Glutamatergic neuron (in vitro differentiated cells): ENCODE data around the gene ZBTB21. TPM values are rescaled to one million over a fixed set of nuclear protein-coding genes. Genes with fewer than 3 reads are reported as not detected.

Source experiments
- DNase-seq: peaks from one replicate; pipeline ENCODE4 v3.0.0; 2022
- H3K27ac Mint-ChIP-seq: one replicate; pipeline ENCODE4 v1.8.0; 2020; ENCODE audit warnings: mild to moderate bottlenecking, mixed read lengths, inconsistent platforms; ENCODE audit not compliant: unreplicated experiment
- H3K27me3 Mint-ChIP-seq: one replicate; pipeline ENCODE4 v1.8.0; 2020; ENCODE audit warnings: mild to moderate bottlenecking, moderate library complexity, mixed read lengths, inconsistent platforms; ENCODE audit not compliant: unreplicated experiment
- H3K36me3 Mint-ChIP-seq: one replicate; pipeline ENCODE4 v1.8.0; 2020; ENCODE audit warnings: mild to moderate bottlenecking, mixed read lengths, inconsistent platforms; ENCODE audit not compliant: unreplicated experiment
- H3K4me1 Mint-ChIP-seq: one replicate; pipeline ENCODE4 v1.8.0; 2020; ENCODE audit warnings: mild to moderate bottlenecking, low read depth, mixed read lengths, inconsistent platforms; ENCODE audit not compliant: unreplicated experiment
- H3K4me3 Mint-ChIP-seq: one replicate; pipeline ENCODE4 v1.8.0; 2020; ENCODE audit warnings: mild to moderate bottlenecking, mixed read lengths, inconsistent platforms; ENCODE audit not compliant: unreplicated experiment
- H3K9me3 Mint-ChIP-seq: one replicate; pipeline ENCODE4 v1.8.0; 2020; ENCODE audit warnings: mild to moderate bottlenecking, moderate library complexity, mixed read lengths, inconsistent platforms; ENCODE audit not compliant: unreplicated experiment
- total RNA-seq: library from RNA; stranded (reverse); fragmentation: NEBNext Ultra II Directional; extraction: Animal tissue kit (Norgen Biotek cat#: 25700); gene quantifications from one replicate; pipeline ENCODE4 v1.2.1, GENCODE V29; 2021; ENCODE audit not compliant: unreplicated experiment
- TF ChIP-seq, protein P1 (sequence below): fragments of 200-600 bp; sonication (generic); IDR thresholded peaks from one replicate; pipeline ENCODE4 v1.5.0; 2021; ENCODE audit not compliant: partially characterized antibody, unreplicated experiment

Gene ZBTB21
- total RNA-seq, 1 donor from 2014 or later = 21.2 TPM

DNA sequence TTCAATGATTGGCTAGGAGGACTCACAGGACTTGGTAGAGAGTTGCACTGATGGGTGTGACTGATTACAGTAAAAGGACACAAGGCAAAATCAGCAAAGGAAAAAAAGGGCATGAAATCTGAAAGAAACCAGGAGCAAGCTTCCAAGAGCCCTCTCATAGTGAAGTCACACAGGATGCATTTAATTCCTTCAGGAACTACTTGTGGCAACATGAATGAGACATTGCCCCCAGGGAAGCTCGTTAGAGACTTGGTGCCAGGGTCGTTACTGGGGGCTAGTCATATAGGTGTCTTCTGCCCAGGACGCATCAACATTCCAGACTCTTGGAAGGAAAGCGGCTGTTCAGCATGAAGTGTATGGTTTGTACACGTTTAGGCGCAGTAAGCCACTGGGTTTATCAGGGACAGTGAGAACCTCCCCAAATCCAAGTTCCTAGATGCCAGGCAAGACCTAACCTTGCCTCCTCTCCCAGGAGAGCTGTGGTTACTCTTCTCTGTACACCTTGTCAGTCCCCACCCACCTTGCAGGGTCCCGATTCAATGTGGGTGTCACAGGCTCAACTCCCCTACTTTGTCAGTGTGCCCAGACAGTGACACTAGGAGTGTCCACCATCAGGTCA lies 30.3 kb downstream of the ZBTB21 start:
- Mint-ChIP-seq H3K27ac (no peak overlapping the region), H3K27me3 (no peaks in the 10 kb centered on the region), H3K36me3 (peaks cover 19% of the 10 kb centered on the region), H3K9me3 (peaks cover 2% of the 10 kb centered on the region), H3K4me3 (no peak overlapping the region), H3K4me1 (no peaks in the 10 kb centered on the region)
- no peak for DNase-seq
- TF ChIP-seq, protein P1, sequence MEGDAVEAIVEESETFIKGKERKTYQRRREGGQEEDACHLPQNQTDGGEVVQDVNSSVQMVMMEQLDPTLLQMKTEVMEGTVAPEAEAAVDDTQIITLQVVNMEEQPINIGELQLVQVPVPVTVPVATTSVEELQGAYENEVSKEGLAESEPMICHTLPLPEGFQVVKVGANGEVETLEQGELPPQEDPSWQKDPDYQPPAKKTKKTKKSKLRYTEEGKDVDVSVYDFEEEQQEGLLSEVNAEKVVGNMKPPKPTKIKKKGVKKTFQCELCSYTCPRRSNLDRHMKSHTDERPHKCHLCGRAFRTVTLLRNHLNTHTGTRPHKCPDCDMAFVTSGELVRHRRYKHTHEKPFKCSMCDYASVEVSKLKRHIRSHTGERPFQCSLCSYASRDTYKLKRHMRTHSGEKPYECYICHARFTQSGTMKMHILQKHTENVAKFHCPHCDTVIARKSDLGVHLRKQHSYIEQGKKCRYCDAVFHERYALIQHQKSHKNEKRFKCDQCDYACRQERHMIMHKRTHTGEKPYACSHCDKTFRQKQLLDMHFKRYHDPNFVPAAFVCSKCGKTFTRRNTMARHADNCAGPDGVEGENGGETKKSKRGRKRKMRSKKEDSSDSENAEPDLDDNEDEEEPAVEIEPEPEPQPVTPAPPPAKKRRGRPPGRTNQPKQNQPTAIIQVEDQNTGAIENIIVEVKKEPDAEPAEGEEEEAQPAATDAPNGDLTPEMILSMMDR = no peak

DNA sequence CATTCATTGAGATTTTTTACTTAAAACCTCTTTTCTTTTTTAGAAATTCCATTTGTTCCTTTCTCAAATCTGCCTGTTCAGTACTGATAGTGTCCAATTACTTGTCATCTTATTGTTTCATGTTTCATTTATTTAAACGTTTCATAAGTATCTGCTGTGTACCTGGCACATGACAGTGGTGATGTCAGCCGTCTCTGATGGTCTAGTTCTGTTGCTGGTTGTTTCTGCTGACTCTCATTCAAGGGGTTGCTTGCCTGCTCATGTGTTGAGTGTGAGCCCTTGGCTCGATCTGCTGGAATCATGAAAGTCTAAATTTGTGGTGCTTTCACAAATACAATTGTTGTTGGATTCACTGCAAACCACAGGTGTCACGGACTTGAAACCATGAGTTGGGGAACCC lies 30.8 kb downstream of the ZBTB21 start:
- Mint-ChIP-seq H3K4me3 (no peak overlapping the region), H3K27ac (no peak overlapping the region), H3K9me3 (peaks cover 2% of the 10 kb centered on the region), H3K27me3 (no peaks in the 10 kb centered on the region), H3K4me1 (no peaks in the 10 kb centered on the region), H3K36me3 (peaks cover 19% of the 10 kb centered on the region)
- TF ChIP-seq, protein P1 = no peak
- DNase-seq = no peak

DNA sequence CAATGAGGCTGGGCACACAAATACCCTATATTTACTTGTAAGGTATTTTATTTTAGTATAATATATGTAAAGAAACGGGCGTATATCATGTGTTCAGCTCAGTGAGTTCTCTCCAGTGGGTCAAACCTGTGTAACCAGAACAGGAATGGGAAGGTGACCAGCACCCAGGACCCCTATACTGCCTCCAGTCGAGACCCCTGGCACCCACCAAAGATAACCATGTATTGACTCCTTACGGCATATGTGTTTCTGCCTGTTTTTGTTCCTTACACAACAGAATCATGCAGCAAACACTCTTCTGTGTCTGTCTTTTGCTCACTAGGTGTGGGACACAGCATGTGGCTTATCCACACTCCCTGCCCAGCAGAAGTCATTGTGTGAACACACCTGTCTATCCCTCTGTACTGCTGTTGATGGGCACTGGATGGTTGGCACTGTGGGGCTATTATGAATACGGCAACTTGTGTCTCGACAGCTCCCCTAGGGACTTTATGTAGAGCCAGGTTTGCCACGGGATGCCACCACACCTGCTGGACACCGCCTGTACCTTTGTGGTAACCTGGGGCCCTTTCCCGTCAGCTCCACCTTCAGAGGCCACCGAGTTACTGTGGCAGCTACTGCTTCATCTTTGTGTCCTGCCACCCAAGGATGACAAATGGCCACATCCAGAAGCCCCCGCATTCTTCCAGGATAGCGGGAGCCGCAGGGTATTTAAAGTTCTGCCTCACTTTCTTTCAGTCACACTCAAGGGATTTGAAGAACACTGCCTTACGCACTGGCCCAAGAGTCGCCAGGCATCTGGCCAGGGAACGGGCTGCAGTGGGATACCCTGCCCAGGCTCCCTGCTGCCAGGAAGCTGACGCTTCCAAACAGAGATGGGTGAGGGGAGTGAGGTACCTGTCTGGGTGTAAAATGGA lies 32.9 kb downstream of the ZBTB21 start:
- Mint-ChIP-seq H3K27ac (no peak overlapping the region), H3K4me1 (no peaks in the 10 kb centered on the region), H3K9me3 (peaks cover 5% of the 10 kb centered on the region), H3K4me3 (no peak overlapping the region), H3K27me3 (no peaks in the 10 kb centered on the region), H3K36me3 (peaks cover 18% of the 10 kb centered on the region)
- DNase-seq = no peak
- TF ChIP-seq, protein P1 = no peak

DNA sequence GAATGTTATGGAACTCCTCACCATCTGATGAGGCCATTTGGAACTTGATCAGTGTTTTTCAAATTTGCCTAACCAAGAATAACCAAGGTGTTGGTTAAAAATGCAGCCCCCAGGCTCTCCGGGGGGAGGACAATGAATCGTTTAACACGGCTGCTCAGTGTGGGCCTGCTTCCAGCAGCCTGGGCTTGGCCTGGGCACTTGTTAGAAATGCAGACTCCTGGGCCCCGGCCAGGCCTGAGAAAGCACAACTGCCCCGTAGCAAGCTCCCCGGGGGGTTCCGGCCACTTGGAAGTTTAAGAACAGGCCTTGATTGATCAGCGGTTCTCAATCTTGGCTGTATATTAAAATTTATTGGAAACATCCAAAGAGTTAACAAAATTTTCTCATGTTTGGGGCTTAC lies 33.5 kb downstream of the ZBTB21 start:
- no peak overlapping the region for H3K27ac Mint-ChIP-seq
- no peak overlapping the region for H3K4me3 Mint-ChIP-seq
- TF ChIP-seq, protein P1 = no peak
- H3K36me3 Mint-ChIP-seq = peaks cover 17% of the 10 kb centered on the region
- no peaks in the 10 kb centered on the region for H3K27me3 Mint-ChIP-seq
- no peaks in the 10 kb centered on the region for H3K4me1 Mint-ChIP-seq
- peaks cover 5% of the 10 kb centered on the region for H3K9me3 Mint-ChIP-seq
- no peak for DNase-seq
